Muscle layer of colon (tissue), 2 donors: ENCODE measurements around the gene RELL1.

Experiments
- H3K27ac ChIP-seq: one replicate; pipeline ENCODE4 v1.7.0; 2013; ENCODE audit warnings: low read depth, mild to moderate bottlenecking, low read length, moderate library complexity
- H3K27me3 ChIP-seq, 2 donors: one replicate each; pipeline ENCODE4 v1.7.0; 2013; ENCODE audit warnings: low read length in 2 of 2, mild to moderate bottlenecking in 2 of 2; ENCODE audit not compliant: insufficient read depth in 2 of 2, control insufficient read depth in 1 of 2
- H3K36me3 ChIP-seq: one replicate; pipeline ENCODE4 v1.7.0; 2013; ENCODE audit warnings: mild to moderate bottlenecking, low read length; ENCODE audit not compliant: insufficient read depth
- H3K4me1 ChIP-seq: one replicate; pipeline ENCODE4 v1.7.0; 2013; ENCODE audit warnings: mild to moderate bottlenecking, low read length; ENCODE audit not compliant: insufficient read depth
- H3K4me3 ChIP-seq, 2 donors: one replicate each; pipeline ENCODE4 v1.7.0; 2013; ENCODE audit warnings: low read length in 2 of 2, low read depth in 1 of 2, mild to moderate bottlenecking in 1 of 2, moderate library complexity in 1 of 2
- H3K9ac ChIP-seq: one replicate; pipeline ENCODE4 v1.7.0; 2013; ENCODE audit warnings: low read length
- H3K9me3 ChIP-seq: one replicate; pipeline ENCODE4 v1.7.0; 2013; ENCODE audit warnings: mild to moderate bottlenecking, low read length
- donor health status: abdominal sarcoma.
- donor health status: Adenocarcinoma of cecum.

RELL1 gene

DNA sequence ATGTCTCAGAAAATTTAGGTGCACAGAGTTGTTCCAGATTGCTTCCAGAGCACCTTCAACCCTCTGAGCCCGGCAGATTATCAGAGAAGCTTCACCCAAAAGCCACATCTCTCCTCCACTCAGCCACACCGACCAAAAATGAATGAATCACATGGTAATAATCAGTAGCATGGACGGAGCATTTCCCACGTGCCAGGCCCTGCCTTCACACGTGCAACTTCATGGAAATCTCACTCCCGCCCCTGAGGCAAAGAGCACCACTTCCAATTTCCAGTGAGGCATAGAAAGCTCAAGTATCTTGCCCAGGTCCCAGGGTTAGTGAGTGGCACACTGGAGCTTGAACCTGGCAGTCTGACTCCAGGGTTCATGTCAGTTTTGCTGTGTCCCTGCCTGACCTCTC is 56.5 kb downstream of the RELL1 start:
- Histone ChIP-seq H3K4me3 (no peak overlapping the region), H3K4me1 (no peaks in the 10 kb centered on the region), H3K27me3 (no peaks in the 10 kb centered on the region), H3K9ac (no peak overlapping the region), H3K9me3 (no peaks in the 10 kb centered on the region), H3K27ac (no peak overlapping the region), H3K36me3 (peaks cover 22% of the 10 kb centered on the region)

DNA sequence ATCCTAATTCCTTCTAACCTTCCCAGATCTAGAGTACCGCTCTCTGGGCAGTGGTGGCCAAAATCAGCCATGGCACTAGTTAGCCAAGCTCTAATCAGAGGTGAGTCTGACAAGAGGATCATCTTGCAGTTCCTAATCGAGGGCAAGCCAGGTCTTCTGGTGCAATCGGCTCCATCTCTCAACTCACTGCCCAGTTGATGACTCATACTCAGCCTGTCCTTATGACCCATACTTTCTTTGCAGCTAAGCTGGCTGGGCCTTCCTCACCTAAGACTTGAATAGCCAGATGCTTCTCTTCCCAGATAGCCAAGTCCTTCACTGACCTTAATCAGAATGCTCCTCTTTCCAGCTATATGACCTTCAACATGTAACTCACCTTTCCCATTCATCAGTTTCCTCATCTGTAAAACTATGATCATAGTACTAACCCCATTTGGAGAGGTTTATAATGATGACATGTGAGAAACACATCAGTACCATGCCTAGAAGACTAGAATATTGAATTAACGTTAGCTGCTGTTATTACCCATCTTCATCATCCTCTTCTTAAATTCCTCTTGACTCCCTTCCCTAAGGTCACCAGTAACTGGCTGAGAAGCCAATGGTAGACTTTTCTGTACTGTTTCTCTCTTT is 57.1 kb downstream of the RELL1 start:
- Histone ChIP-seq H3K4me1 (no peaks in the 10 kb centered on the region), H3K4me3 (no peak overlapping the region), H3K9ac (no peak overlapping the region), H3K27me3 (no peaks in the 10 kb centered on the region), H3K36me3 (peaks cover 16% of the 10 kb centered on the region), H3K27ac (no peak overlapping the region), H3K9me3 (no peaks in the 10 kb centered on the region)

DNA sequence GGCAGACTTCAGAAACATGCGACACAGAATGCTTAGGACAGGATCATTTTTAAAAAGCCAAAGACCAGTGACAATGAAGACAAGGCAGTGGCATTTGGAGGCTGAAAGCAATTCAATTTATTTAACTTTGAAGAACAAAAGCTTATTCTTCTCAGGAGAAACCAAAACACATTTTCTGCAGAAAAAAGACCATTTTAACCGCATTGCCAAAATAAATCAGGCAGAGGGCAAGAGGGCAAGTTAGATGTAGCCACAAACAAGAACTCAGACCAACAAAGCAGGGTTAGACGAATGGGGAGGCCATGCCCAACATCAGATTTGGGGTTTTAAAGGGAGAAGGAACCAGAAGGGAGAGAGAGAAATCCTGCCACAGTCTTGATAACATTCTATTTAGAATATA is 58.9 kb downstream of the RELL1 start:
- Histone ChIP-seq H3K27ac (no peak overlapping the region), H3K9me3 (no peaks in the 10 kb centered on the region), H3K36me3 (peaks cover 9% of the 10 kb centered on the region), H3K4me3 (no peak overlapping the region), H3K9ac (no peak overlapping the region), H3K27me3 (no peaks in the 10 kb centered on the region), H3K4me1 (no peaks in the 10 kb centered on the region)

DNA sequence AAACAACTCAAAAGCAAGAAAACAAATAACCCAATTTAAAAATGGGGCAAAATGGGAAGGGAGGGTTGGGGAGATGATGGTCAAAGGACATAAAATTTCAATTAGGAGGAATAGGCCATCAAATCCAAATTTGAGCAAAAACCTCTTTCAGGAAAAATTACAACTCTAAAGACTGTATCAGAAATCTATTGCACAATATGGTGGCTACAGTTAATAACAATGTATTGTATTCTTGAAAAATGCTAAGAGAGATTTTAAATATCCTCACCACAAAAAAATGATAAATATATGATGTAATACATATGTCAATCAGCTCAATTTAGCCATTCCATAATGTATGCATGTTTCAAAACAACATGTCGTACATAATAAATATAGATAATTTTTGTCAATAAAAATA is 60.7 kb downstream of the RELL1 start:
- no peaks in the 10 kb centered on the region for H3K27me3 ChIP-seq
- no peaks in the 10 kb centered on the region for H3K4me1 ChIP-seq
- H3K9ac ChIP-seq = no peak overlapping the region
- no peaks in the 10 kb centered on the region for H3K9me3 ChIP-seq
- H3K4me3 ChIP-seq = no peak overlapping the region
- peaks cover 1% of the 10 kb centered on the region for H3K36me3 ChIP-seq
- H3K27ac ChIP-seq = no peak overlapping the region

DNA sequence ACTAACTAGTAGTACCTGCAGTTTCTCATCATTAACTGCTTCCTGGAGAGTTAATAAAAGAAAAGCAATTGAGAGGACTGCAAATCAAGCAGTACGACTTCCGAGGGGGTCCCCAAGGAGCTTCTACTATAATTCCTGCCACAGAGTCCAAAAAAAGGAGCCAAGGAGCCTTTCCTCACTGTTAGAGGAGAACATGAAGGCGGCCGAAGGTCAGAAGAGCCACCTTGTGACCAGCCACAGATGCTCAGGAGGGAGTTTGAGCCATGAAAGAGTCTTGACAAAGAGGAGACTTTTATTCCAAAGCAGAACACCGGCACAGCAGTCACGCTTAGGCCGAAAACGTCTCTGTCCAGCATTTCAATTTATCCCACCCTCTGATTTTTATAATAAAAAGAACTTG is 62.2 kb downstream of the RELL1 start:
- Histone ChIP-seq H3K36me3 (peaks cover 6% of the 10 kb centered on the region), H3K27ac (no peak overlapping the region), H3K4me1 (no peaks in the 10 kb centered on the region), H3K9me3 (no peaks in the 10 kb centered on the region), H3K4me3 (no peak overlapping the region), H3K9ac (no peak overlapping the region), H3K27me3 (no peaks in the 10 kb centered on the region)

DNA sequence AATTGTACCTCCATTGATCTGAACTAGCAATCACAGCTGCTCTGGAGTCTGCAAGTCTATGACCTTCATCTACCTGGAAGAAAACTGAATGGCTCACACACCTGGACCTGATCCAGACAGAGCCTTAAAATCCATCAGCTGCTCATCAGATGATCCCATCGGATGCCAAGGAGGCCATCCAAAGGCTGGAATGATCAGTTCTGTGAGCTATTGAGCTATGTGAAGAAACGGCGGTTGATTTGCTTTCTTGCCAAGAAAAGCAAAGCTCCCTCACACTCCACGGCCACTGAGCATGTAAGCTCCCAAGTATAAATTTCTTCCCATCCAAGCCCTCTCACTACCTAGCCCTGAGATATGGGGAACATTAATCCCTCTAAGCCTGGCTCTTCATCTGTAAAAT is 63.1 kb downstream of the RELL1 start:
- Histone ChIP-seq H3K27ac (no peak overlapping the region), H3K36me3 (peaks cover 6% of the 10 kb centered on the region)

DNA sequence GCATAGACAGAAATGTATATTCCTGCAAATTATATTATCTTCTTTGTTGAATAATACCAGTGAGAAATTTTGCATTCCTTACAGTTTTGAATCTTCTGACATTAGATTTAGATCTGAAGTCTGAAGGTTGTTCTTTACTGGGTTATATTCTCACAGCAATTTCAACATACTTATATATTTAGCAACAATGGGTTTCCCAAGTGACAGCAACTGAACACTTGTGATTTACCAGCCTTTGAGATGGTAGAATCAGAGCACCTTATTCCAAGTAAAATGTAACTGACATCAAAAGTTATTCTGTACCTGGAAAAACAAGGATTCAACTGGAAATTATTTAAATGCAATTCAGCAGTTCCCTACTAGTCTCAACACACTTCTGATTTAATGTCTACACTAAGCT is 66.0 kb downstream of the RELL1 start:
- Histone ChIP-seq H3K9me3 (no peaks in the 10 kb centered on the region), H3K36me3 (peaks cover 6% of the 10 kb centered on the region), H3K9ac (no peak overlapping the region), H3K27me3 (no peaks in the 10 kb centered on the region), H3K27ac (no peak overlapping the region), H3K4me3 (no peak overlapping the region), H3K4me1 (no peaks in the 10 kb centered on the region)

More for the DNA sequence above, 63.1 kb downstream of the RELL1 start:
- H3K4me1 ChIP-seq = no peaks in the 10 kb centered on the region
- no peaks in the 10 kb centered on the region for H3K9me3 ChIP-seq
- H3K27me3 ChIP-seq = no peaks in the 10 kb centered on the region
- H3K4me3 ChIP-seq = no peak overlapping the region
- no peak overlapping the region for H3K9ac ChIP-seq

DNA sequence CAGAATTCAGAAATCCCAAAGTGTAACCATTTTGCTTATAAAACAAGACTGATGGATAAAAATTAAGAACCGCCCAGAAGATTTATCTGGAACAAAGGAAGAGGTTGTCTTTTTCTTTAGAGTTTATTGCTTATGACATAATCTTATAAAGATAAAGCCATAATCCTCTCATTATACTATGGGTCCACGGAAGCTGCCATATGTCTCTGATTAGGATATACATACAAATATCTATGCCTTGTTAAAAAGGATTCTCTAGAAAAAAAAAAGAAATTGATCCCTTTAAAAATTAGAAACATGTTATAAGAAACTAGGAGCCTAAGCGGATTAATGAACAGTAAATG is 70.5 kb downstream of the RELL1 start:
- no peak overlapping the region for H3K27ac ChIP-seq
- no peaks in the 10 kb centered on the region for H3K27me3 ChIP-seq
- no peak overlapping the region for H3K9ac ChIP-seq
- H3K9me3 ChIP-seq = no peaks in the 10 kb centered on the region
- H3K4me1 ChIP-seq = no peaks in the 10 kb centered on the region
- H3K4me3 ChIP-seq = no peak overlapping the region
- peaks cover 6% of the 10 kb centered on the region for H3K36me3 ChIP-seq

DNA sequence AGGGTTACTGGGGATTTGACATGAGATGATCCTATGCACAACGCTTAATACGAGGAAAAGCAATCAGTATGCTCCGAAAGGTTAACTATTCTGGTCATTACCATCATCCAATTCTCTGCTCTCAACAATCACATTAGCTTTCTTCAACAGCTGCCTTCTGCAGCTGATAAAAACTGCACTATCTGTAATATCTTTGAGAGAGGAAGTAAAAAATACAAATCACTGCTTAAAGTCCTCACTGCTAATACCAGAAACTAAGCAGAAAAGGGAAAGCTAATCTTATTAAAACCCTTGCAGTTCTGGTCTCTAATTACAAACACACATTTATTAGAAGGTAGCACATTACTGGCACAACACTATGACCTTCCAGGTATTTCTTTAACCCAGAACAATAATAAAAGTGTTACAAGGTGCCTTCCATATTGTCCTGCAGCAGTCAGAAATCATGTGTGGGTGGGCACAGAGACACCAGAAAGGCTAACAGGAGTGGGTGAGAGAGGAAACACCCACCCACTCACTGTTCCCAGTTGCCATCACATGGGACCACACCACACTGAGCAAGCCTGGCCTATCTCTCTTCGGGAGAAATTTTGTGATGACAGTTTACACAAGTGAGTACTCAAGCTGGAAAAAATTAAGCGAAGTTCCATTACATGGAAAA is 71.0 kb downstream of the RELL1 start:
- no peaks in the 10 kb centered on the region for H3K4me1 ChIP-seq
- no peaks in the 10 kb centered on the region for H3K9me3 ChIP-seq
- no peak overlapping the region for H3K9ac ChIP-seq
- H3K27me3 ChIP-seq = no peaks in the 10 kb centered on the region
- H3K4me3 ChIP-seq = no peak overlapping the region
- H3K27ac ChIP-seq = no peak overlapping the region
- peaks cover 1% of the 10 kb centered on the region for H3K36me3 ChIP-seq

DNA sequence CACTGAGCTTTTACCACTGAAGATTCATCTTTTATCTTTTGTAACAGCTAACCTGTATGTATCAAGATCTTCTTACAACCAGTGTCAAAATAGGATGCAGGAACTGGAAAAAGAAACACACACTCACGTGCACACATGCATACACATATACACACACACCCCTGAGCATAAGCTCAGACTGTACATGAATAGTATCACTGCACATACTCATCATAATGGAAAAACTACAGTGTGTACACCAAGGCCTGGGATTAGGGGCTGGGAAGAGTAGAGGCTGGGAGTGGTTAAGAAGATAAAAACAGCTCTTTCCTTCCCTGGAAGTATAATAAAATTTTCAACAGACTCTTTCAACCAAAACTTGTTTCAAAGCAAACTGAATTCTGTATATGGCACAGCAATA is 73.4 kb downstream of the RELL1 start:
- H3K27me3 ChIP-seq = no peaks in the 10 kb centered on the region
- no peak overlapping the region for H3K27ac ChIP-seq
- no peaks in the 10 kb centered on the region for H3K36me3 ChIP-seq
- no peaks in the 10 kb centered on the region for H3K9me3 ChIP-seq
- no peak overlapping the region for H3K4me3 ChIP-seq
- no peaks in the 10 kb centered on the region for H3K4me1 ChIP-seq
- H3K9ac ChIP-seq = no peak overlapping the region

DNA sequence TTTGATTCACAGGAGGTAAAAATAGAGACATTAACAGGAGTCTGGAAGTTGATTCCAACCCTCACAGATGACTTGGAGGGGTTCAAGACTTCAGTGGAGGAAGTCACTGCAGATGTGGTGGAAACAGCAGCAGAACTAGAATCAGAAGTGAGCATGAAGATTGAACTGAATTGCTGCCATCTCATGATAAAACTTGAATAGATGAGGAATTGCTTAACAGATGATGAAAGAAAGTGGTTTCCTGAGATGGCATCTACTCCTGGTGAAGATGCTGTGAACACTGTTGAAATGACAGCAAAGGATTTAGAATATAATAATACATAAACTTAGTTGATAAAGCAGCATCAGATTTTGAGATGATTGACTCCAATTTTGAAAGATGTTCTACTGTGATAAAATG is 76.5 kb downstream of the RELL1 start:
- no peak overlapping the region for H3K9ac ChIP-seq
- no peak overlapping the region for H3K27ac ChIP-seq
- no peaks in the 10 kb centered on the region for H3K27me3 ChIP-seq
- no peak overlapping the region for H3K4me3 ChIP-seq
- no peaks in the 10 kb centered on the region for H3K36me3 ChIP-seq
- no peaks in the 10 kb centered on the region for H3K9me3 ChIP-seq
- H3K4me1 ChIP-seq = no peaks in the 10 kb centered on the region

DNA sequence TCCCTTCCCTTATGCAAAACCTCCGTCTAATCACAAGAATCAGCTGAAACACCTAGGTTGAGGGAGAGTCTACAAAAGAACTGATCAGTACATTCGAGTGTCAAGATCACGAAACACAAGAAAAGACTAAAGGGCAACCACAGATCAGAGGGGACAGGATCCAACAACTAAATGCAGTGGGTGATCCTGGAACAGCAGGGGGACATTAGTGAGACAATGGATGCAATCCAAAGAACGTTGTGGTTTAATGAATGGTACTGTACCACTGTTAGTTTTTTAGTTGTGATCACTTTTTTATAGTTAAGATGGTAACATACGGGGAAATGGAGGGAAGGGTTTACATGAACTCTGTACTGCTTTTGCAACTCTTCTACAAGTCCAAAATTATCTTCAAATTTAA is 79.2 kb downstream of the RELL1 start:
- Histone ChIP-seq H3K4me1 (no peaks in the 10 kb centered on the region), H3K27ac (no peak overlapping the region), H3K9ac (no peak overlapping the region), H3K36me3 (no peaks in the 10 kb centered on the region), H3K9me3 (no peaks in the 10 kb centered on the region), H3K27me3 (no peaks in the 10 kb centered on the region), H3K4me3 (no peak overlapping the region)
